Right lobe of liver (tissue), 4 donors: ENCODE measurements around the gene TMEM132D.

Experiments
- POLR2A ChIP-seq: fragments of 450-650 bp; IDR thresholded peaks from one replicate; pipeline ENCODE4 v1.6.1; 2017; ENCODE audit warnings: antibody characterized with exemption, mild to moderate bottlenecking
- TF ChIP-seq, protein P1 (sequence below), 4 donors: fragments of 200-600 bp in 3 of 4; fragments of 450-650 bp in 1 of 4; IDR thresholded peaks; one replicate each; pipeline versions ENCODE4 v1.5.1 to v1.8.0; 2016 to 2022; ENCODE audit warnings: antibody characterized with exemption in 4 of 4, mild to moderate bottlenecking in 2 of 4
- donor health status: DM: no; HTN: no; CAD: no.
- donor health status: DM: no; HTN: no; CAD: no.
- donor health status: DM: no; HTN: yes; CAD: no.

DNA sequence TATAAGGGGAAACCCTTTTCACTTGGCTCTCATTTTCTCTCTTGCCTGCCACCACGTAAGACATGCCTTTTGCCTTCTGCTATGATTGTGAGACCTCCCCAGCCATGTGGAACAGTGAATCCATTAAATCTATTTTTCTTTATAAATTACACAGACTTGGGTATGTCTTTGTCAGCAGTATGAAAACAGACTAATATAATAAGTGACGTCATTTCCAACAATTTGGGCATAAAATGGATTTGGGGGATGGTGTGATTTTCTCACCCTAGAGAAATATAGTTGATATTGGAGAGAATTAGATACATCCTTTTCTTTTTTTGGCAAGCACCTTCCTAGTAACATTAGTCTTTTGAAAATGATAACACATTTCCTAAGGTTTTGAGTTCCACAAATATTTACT lies 490.5 kb downstream of the TMEM132D start:
- TF ChIP-seq, protein P1, sequence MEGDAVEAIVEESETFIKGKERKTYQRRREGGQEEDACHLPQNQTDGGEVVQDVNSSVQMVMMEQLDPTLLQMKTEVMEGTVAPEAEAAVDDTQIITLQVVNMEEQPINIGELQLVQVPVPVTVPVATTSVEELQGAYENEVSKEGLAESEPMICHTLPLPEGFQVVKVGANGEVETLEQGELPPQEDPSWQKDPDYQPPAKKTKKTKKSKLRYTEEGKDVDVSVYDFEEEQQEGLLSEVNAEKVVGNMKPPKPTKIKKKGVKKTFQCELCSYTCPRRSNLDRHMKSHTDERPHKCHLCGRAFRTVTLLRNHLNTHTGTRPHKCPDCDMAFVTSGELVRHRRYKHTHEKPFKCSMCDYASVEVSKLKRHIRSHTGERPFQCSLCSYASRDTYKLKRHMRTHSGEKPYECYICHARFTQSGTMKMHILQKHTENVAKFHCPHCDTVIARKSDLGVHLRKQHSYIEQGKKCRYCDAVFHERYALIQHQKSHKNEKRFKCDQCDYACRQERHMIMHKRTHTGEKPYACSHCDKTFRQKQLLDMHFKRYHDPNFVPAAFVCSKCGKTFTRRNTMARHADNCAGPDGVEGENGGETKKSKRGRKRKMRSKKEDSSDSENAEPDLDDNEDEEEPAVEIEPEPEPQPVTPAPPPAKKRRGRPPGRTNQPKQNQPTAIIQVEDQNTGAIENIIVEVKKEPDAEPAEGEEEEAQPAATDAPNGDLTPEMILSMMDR (IDR thresholded peaks at IDR 0.05): no peak
- no peak for TF ChIP-seq POLR2A
